ENCODE measurements around the gene EPHB2.
A peak's percentile ranks its signal among the peaks of the same experiment; 100 is the strongest.
"Not testable (repeated sequence)": the region's sequence is repeated elsewhere in the genome, so short reads cannot be mapped to it uniquely, and the experiment has no call there.

The EPHB2 gene

GRCh38 chr1:22838965-22839364 lies 128.3 kb downstream of the EPHB2 start:
- no peak for DNase-seq (ENCODE audit: low spot score)

GRCh38 chr1:22839806-22840205 lies 129.2 kb downstream of the EPHB2 start:
- DNase-seq (ENCODE audit: low spot score) = no peak

GRCh38 chr1:22841142-22841541 lies 130.5 kb downstream of the EPHB2 start:
- DNase-seq (ENCODE audit: low spot score) = no peak

- no peak for DNase-seq (ENCODE audit: low spot score)
Observed at GRCh38 chr1:22841860-22842281, 131.2 kb downstream of the EPHB2 start.

- DNase-seq (ENCODE audit: low spot score) = not testable (repeated sequence)
Observed at GRCh38 chr1:22843441-22844183, 133.0 kb downstream of the EPHB2 start.

DNA sequence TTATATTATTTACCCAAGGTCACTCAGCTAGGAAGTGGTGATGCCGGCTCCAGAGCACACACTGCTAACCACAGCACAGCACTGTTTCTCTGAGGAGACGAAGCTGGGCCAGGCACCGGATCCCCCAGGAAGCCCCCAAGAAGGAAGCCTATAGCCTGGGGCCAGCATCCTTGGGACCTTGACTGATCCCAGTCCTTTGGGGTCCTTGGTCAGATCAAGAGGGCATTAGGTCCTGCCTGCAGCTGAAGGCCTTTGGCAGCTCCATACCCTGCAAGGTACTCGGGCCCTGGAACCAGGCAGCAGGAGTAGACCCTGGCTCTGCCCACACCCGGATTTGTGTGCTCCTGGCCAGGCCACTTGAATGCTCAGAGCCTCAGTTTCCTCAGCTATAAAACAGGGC lies 134.0 kb downstream of the EPHB2 start:
- no peak for DNase-seq (ENCODE audit: low spot score)

GRCh38 chr1:22845398-22845935 lies 134.8 kb downstream of the EPHB2 start:
- no peak for DNase-seq (ENCODE audit: low spot score)

- no peak for DNase-seq (ENCODE audit: low spot score)
Observed at GRCh38 chr1:22846458-22846857, 135.8 kb downstream of the EPHB2 start.

DNA sequence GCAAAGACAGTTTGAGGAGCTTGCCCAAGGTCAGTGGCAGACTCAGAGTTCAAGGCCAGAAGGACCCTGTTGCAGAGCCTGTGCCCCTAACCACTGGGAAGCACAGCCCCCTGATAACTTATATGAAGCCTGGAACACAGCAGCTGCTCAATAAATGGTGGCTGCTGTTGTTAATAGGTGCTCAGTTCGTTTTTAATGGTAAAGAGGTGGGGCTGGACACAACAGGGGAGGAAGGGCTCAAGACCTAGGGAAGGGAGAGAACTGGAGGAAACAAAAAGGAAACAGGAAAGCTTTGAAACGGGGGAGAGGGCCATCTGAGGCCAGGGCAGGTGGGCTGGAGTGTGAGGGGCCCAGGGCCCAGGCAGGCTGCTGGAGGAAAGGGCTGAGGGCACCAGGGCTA lies 136.6 kb downstream of the EPHB2 start:
- DNase-seq (ENCODE audit: low spot score) = no peak

DNA sequence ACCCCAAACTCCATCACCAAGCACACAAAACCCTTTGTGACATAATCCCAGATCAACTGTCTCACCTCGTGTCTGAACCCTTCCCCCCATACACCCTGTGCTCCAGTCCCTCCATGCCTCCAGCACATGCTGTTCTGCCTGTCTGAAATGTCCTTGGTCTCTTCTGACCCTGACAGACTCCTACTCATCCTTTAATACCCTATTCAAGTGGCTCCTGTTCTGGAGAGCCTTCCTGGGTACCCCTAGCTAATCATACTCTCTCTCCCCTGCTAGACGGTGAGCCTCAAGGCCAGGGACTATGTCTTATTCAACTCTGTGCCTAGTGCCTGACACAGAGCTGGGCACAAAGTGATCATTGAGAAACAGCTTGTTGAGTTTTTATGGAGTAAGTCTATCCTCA lies 137.1 kb downstream of the EPHB2 start:
- DNase-seq (ENCODE audit: low spot score) = no peak

DNA sequence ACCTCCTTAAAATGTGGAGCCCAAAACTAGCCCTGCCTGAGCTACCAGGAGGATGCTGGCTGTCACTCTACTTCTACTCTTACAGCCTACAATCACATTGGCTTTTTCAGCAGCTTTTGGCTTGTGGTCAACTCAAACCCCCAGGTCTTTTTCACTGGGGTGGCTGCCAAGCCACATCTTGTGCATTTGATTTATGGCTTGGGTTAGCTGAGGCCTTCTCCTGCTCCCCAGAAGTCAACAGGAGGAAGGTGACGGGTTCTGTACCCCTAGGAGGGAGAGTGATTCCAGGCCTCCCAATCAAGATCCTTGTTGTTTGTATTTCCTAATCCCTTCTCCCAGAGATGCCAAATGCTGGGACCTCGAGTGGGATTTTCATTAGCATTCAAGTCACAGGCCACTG lies 137.8 kb downstream of the EPHB2 start:
- no peak for DNase-seq (ENCODE audit: low spot score)

DNA sequence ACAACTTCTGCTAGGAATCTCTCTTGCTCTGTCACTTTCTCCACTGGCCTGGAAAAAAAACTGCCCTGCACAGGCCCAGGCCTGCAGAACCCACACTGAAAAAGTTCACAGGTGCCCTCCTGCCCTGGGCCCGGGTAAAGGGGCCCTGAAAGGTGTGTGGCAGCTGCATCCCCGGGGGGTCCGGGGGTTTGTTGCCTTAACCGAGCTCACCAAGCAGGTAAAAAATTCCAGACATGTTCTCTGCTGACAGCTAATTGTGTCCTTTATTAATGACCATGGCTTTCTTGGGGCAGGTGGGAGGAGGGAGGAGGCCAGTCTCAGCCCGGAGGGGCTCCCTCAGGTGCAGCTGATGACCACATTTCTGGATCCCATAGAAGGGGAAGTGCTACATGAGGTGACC lies 139.1 kb downstream of the EPHB2 start:
- DNase-seq (ENCODE audit: low spot score) = no peak

GRCh38 chr1:22850281-22850680 lies 139.6 kb downstream of the EPHB2 start:
- DNase-seq (ENCODE audit: low spot score) = no peak

- DNase-seq (ENCODE audit: low spot score) = no peak
Observed at GRCh38 chr1:22850681-22851080, 140.0 kb downstream of the EPHB2 start.

GRCh38 chr1:22851517-22851916 lies 140.9 kb downstream of the EPHB2 start:
- peak; percentile 14 for DNase-seq (ENCODE audit: low spot score)

- no peak for DNase-seq (ENCODE audit: low spot score)
Observed at GRCh38 chr1:22852144-22852655, 141.6 kb downstream of the EPHB2 start.

GRCh38 chr1:22853651-22854185 lies 143.1 kb downstream of the EPHB2 start:
- DNase-seq (ENCODE audit: low spot score) = no peak

- peak; percentile 83 for DNase-seq (ENCODE audit: low spot score)
Observed at GRCh38 chr1:22854688-22855565, 144.3 kb downstream of the EPHB2 start.

DNA sequence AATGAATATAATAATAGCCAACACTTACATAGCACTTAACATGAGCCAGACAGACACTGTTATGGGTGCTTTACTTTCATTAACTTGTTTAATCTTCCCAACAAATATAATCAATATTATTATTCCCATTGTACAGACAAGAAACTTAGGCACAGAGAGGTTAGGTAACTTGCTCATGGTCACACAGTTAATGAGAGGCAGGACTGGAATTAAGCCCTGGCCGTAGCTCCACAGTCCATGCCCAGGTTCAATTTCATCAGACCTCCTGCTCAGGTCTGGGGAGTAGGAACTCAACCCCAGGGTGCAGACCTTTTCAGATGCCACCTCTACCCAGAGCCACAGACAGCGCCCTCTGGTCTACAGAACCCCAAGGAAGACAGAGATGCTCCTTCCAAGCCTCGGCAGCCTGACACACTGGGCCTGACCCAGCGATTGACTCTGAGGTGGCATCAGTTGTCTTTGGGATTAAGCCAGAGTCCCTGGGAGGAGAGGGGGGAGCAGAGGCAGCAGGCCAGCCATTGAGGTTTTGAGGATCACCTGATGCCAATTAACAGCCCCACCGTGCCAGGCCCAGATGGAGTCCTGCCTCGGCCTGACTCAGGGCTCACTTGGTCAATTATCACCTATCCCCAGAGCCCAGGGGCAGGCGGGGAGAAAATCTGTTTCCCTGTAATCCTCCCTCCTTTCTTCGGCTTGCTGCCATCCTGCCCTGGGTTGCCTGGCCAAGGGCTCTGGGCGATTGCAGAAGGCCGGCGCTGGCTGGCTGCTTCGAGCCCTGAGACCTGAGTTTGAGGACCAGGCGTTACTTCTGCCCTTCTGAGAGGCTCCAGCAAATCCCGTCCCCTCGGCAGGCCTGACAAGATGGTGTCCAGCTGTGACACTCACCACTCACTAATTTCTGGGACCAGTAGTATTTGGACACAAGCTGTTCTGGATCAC lies 145.3 kb downstream of the EPHB2 start:
- DNase-seq (ENCODE audit: low spot score) = no peak

DNA sequence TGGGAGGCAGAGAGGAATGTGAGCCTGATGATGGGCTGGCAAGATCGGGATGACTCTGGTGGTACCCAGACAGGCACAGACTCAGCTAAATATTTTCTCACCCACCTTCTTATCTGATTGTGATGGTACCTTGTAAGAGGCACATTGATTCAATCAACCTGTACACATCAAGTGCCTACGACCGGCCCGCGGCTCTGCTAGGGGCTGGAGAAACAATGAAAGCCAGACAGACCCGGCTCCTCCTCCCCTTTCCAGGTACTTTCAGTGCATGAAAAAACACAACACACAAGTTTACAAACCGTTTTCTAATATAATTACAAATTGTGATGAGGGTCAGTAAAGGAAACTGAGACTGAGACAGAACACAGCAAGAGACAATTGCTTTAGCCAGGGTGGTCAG lies 147.0 kb downstream of the EPHB2 start:
- no peak for DNase-seq (ENCODE audit: low spot score)

DNA sequence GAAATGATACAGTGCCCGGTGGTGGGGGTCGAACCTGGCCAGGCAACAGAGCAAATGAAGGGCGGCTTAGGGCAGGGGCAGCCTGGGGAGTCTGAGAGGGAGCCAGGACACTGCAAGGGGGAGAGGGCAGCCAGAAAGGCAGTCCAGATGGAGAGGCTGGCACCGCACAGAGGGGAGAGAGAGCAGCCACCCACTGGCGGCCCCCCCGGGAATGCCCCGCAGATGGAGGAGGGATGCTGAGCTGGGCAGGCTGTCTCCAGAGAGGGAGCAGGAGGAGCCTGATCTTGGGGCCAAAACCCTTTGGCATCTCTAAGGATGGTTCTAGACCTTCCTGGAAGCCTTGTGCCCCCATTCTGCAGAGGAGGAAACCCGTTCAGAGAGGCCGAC lies 149.8 kb downstream of the EPHB2 start:
- no peak for DNase-seq (ENCODE audit: low spot score)

Data from NAMALWA (cell line).